ENCODE data around the gene SAMD4A.

- TF ChIP-seq CTCF (IDR thresholded peaks at IDR 0.05) (no peak), EP300 (IDR thresholded peaks at IDR 0.05; ENCODE audit: low read depth) (no peak), POLR2A (IDR thresholded peaks at IDR 0.05) (no peak), POLR2AphosphoS5 (IDR thresholded peaks at IDR 0.05) (no peak)
These were observed 224.1 kb downstream of the SAMD4A start for GRCh38 chr14:54791001-54791400.

Data from transverse colon (tissue), 4 donors.